H1 (cell line): Measurements from ENCODE around the gene AFF4. TPM values are rescaled to one million over a fixed set of nuclear protein-coding genes. Genes with fewer than 3 reads are reported as not detected.
"Not testable (repeated sequence)": the region's sequence is repeated elsewhere in the genome, so short reads cannot be mapped to it uniquely, and the experiment has no call there.

Source experiments
- CTCF ChIA-PET: fragments of 300-600 bp; sonication (Branson Sonifier 250); formaldehyde crosslinking; loops from one replicate; lab custom pipeline; 2021; ENCODE audit not compliant: partially characterized antibody; lab: Charles Lee
- POLR2A ChIA-PET: fragments of 300-600 bp; sonication (Branson Sonifier 250); formaldehyde crosslinking; loops from one replicate; lab custom pipeline; 2021; ENCODE audit warnings: inconsistent platforms; ENCODE audit not compliant: partially characterized antibody; lab: Charles Lee
- DNase-seq, 2 experiments: peaks; one replicate each; pipeline versions ENCODE4 v3.0.0 to v3.0.0-alpha.2; 2010 to 2022; ENCODE audit warnings: low spot score in 2 of 2, low read depth in 1 of 2, mixed read lengths in 1 of 2
- FAIRE-seq: peaks from 2 replicates; lab custom pipeline; 2011; peaks lifted over from hg19 to GRCh38; lab: Jason Lieb, UNC
- H2AFZ ChIP-seq: 2 replicates; pipeline ENCODE4 v1.8.1; 2012; ENCODE audit warnings: low read length, inconsistent platforms
- H2AK5ac ChIP-seq: 2 replicates; pipeline ENCODE4 v1.6.1; 2013; ENCODE audit warnings: low read depth, low read length
- H2BK120ac ChIP-seq: replicated peaks from 2 replicates; pipeline ENCODE3; 2013; ENCODE audit warnings: low read depth, low read length, inconsistent platforms
- H2BK12ac ChIP-seq: 2 replicates; pipeline ENCODE4 v1.6.1; 2013; ENCODE audit warnings: low read depth, low read length
- H2BK15ac ChIP-seq: 2 replicates; pipeline ENCODE4 v1.6.1; 2013; ENCODE audit warnings: low read length
- H2BK20ac ChIP-seq: 2 replicates; pipeline ENCODE4 v1.6.1; 2013; ENCODE audit warnings: low read length
- H2BK5ac ChIP-seq: 2 replicates; pipeline ENCODE4 v1.6.1; 2013; ENCODE audit warnings: low read depth, low read length
- H3K14ac ChIP-seq: 2 replicates; pipeline ENCODE4 v1.6.1; 2013; ENCODE audit warnings: inconsistent platforms; ENCODE audit not compliant: insufficient read length
- H3K18ac ChIP-seq: 2 replicates; pipeline ENCODE4 v1.6.1; 2013; ENCODE audit warnings: low read length; ENCODE audit errors: extremely low read depth
- H3K23ac ChIP-seq: 2 replicates; pipeline ENCODE4 v1.6.1; 2013; ENCODE audit warnings: inconsistent platforms; ENCODE audit not compliant: insufficient read length
- H3K23me2 ChIP-seq: 2 replicates; pipeline ENCODE4 v1.6.1; 2013; ENCODE audit warnings: low read depth, low read length
- H3K27ac ChIP-seq: 2 replicates; pipeline ENCODE4 v1.6.1; 2011; ENCODE audit warnings: low read depth, low read length, inconsistent platforms
- H3K27me3 ChIP-seq, 4 experiments: replicated peaks in 1 of 4; 1 replicate in 1 of 4; 2 replicates in 3 of 4; pipeline versions ENCODE4 v1.6.1 to v1.8.1; 2011 to 2013; ENCODE audit warnings: low read length in 3 of 4, mild to moderate bottlenecking in 3 of 4, inconsistent platforms in 2 of 4, mixed read lengths in 2 of 4, moderate library complexity in 1 of 4; ENCODE audit not compliant: control insufficient read depth in 3 of 4, insufficient read depth in 3 of 4; ENCODE audit errors: extremely low read depth in 1 of 4
- H3K36me3 ChIP-seq, 4 experiments: 2 replicates each; pipeline versions ENCODE4 v1.6.1 to v1.8.1; 2011 to 2013; ENCODE audit warnings: mild to moderate bottlenecking in 4 of 4, low read length in 3 of 4, moderate library complexity in 2 of 4, control low read depth in 1 of 4, inconsistent platforms in 1 of 4; ENCODE audit not compliant: insufficient read depth in 4 of 4, control insufficient read depth in 2 of 4
- H3K4ac ChIP-seq: replicated peaks from 2 replicates; pipeline ENCODE3; 2013; ENCODE audit warnings: low read length, low read depth, mixed read lengths, inconsistent platforms; ENCODE audit not compliant: insufficient read length
- H3K4me1 ChIP-seq, 4 experiments: replicated peaks in 1 of 4; 1 replicate in 1 of 4; 2 replicates in 3 of 4; pipeline versions ENCODE4 v1.6.1 to v1.8.1; 2011 to 2013; ENCODE audit warnings: low read length in 3 of 4, inconsistent platforms in 2 of 4, mixed read lengths in 1 of 4; ENCODE audit not compliant: insufficient read depth in 4 of 4, control insufficient read depth in 3 of 4
- H3K4me2 ChIP-seq, 2 experiments: 2 replicates each; pipeline versions ENCODE4 v1.6.1 to v1.8.1; 2011 to 2013; ENCODE audit warnings: low read depth in 2 of 2, low read length in 2 of 2, control low read depth in 1 of 2, inconsistent platforms in 1 of 2, mild to moderate bottlenecking in 1 of 2; ENCODE audit not compliant: insufficient read depth in 1 of 2
- H3K4me3 ChIP-seq, 4 experiments: fragments of 200-600, 300-600 bp in 1 of 4; sonication (generic), shearing (Covaris generic), sonication (Bioruptor Twin) in 1 of 4; 2 replicates each; pipeline versions ENCODE4 v1.5.1 to v1.8.1; 2011 to 2016; ENCODE audit warnings: low read length in 4 of 4, low read depth in 3 of 4, control low read depth in 2 of 4, inconsistent platforms in 2 of 4, mild to moderate bottlenecking in 2 of 4, mixed read lengths in 1 of 4, moderate library complexity in 1 of 4; ENCODE audit not compliant: insufficient read depth in 2 of 4; ENCODE audit errors: extremely low read depth in 1 of 4
- H3K56ac ChIP-seq: replicated peaks from 2 replicates; pipeline ENCODE3; 2013; ENCODE audit warnings: low read depth, mild to moderate bottlenecking, mixed read lengths, low read length, inconsistent platforms; ENCODE audit not compliant: insufficient read length
- H3K79me1 ChIP-seq: 2 replicates; pipeline ENCODE4 v1.6.1; 2013; ENCODE audit warnings: low read depth, low read length, control low read depth
- H3K79me2 ChIP-seq, 2 experiments: 2 replicates each; pipeline versions ENCODE4 v1.6.1 to v1.8.1; 2012 to 2013; ENCODE audit warnings: low read length in 2 of 2, mild to moderate bottlenecking in 2 of 2, inconsistent platforms in 1 of 2; ENCODE audit not compliant: insufficient read depth in 2 of 2, control insufficient read depth in 1 of 2
- H3K9ac ChIP-seq, 4 experiments: replicated peaks in 1 of 4; 1 replicate in 1 of 4; 2 replicates in 3 of 4; pipeline versions ENCODE4 v1.6.1 to v1.8.1; 2011 to 2013; ENCODE audit warnings: low read depth in 3 of 4, low read length in 3 of 4, control low read depth in 2 of 4, mild to moderate bottlenecking in 2 of 4, moderate library complexity in 2 of 4, inconsistent platforms in 1 of 4; ENCODE audit errors: extremely low read depth in 1 of 4
- H3K9me3 ChIP-seq, 2 experiments: 2 replicates each; pipeline versions ENCODE4 v1.6.1 to v1.8.1; 2012 to 2013; ENCODE audit warnings: mild to moderate bottlenecking in 2 of 2, moderate library complexity in 2 of 2, control low read depth in 1 of 2, inconsistent platforms in 1 of 2, low read depth in 1 of 2, low read length in 1 of 2, mixed read lengths in 1 of 2; ENCODE audit not compliant: insufficient read depth in 2 of 2
- H4K20me1 ChIP-seq, 2 experiments: replicated peaks in 1 of 2; 2 replicates each; pipeline versions ENCODE3 to v1.8.1; 2011 to 2013; ENCODE audit warnings: inconsistent platforms in 2 of 2, low read length in 2 of 2, mild to moderate bottlenecking in 1 of 2; ENCODE audit not compliant: insufficient read depth in 2 of 2, control insufficient read depth in 1 of 2
- H4K5ac ChIP-seq: 2 replicates; pipeline ENCODE4 v1.6.1; 2013; ENCODE audit warnings: low read length, low read depth, mixed read lengths, inconsistent platforms; ENCODE audit not compliant: insufficient read length
- H4K8ac ChIP-seq: 2 replicates; pipeline ENCODE4 v1.8.0; 2013; ENCODE audit warnings: mild to moderate bottlenecking, moderate library complexity, low read length, inconsistent platforms; ENCODE audit not compliant: insufficient read depth; ENCODE audit errors: extremely low read depth
- H4K91ac ChIP-seq: replicated peaks from 2 replicates; pipeline ENCODE3; 2013; ENCODE audit warnings: low read length, mixed read lengths, inconsistent platforms; ENCODE audit not compliant: insufficient read length
- WGBS, 2 experiments: shearing (Covaris generic) in 1 of 2; methylation state at CpG; one replicate each; pipeline versions ENCODE4 v1.1.6 to v1.1.7; 2013 to 2015; ENCODE audit warnings: low lambda C conversion rate in 2 of 2, mixed read lengths in 2 of 2, inconsistent platforms in 1 of 2, low coverage in 1 of 2, missing lambda C conversion rate in 1 of 2; ENCODE audit not compliant: insufficient replicate concordance in 2 of 2, insufficient coverage in 1 of 2, insufficient read length in 1 of 2; ENCODE audit errors: extremely low coverage in 1 of 2, missing lambda C conversion rate in 1 of 2; 5-methylcytosine and 5-hydroxymethylcytosine counted together
- polyA plus RNA-seq, 7 experiments: library from polyadenylated mRNA; depleted of rRNA in 3 of 7; stranded (reverse) in 5 of 7; unstranded in 2 of 7; fragments of >200 nt in 5 of 7; fragments of 200-250 nt in 2 of 7; gene quantifications; 1 replicate in 5 of 7; 2 replicates in 1 of 7; 4 replicates in 1 of 7; pipeline versions ENCODE4 v1.2.1 to v1.2.3, GENCODE V29; 2011 to 2013; ENCODE audit warnings: missing spikeins in 2 of 7, mixed read lengths in 2 of 7
- total RNA-seq: library from RNA; stranded (reverse); fragmentation: NEBNext Ultra II Directional; extraction: Animal tissue kit (Norgen Biotek cat#: 25700); gene quantifications from 2 replicates; pipeline ENCODE4 v1.2.1, GENCODE V29; 2021

The AFF4 gene
- total and polyA plus RNA-seq, 2 of the 8 experiments (the other 6 are each of a cell fraction or from before 2014, with no cell fraction given), result 12.0 to 61.4 TPM

DNA sequence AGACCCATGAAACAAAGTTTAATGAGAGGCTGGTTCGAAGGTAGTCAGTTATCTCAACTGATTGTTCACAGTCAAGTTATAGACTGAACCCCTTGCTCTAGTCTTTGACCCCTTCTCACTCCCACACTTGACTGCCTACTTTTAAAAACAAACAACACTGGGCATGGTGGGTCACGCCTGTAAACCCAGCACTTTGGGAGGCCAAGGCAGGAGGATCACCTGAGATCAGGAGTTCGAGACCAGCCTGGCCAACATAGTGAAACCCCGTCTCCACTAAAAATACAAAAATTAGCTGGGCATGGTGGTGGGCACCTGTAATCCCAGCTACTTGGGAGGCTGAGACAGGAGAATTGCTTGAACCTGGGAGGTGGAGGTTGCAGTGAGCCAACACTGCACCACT is 18.1 kb downstream of the AFF4 start:
- H3K23me2 ChIP-seq, H3K27ac ChIP-seq, H3K4ac ChIP-seq, H2BK120ac ChIP-seq, FAIRE-seq, H3K9ac ChIP-seq, H3K23ac ChIP-seq, H3K14ac ChIP-seq, H3K56ac ChIP-seq, H4K8ac ChIP-seq, POLR2A ChIA-PET, H2BK5ac ChIP-seq, H3K4me1 ChIP-seq, DNase-seq, H3K4me2 ChIP-seq, H3K27me3 ChIP-seq, H2BK20ac ChIP-seq, CTCF ChIA-PET, H3K4me3 ChIP-seq, H3K9me3 ChIP-seq, H2AK5ac ChIP-seq, H2AFZ ChIP-seq, H3K18ac ChIP-seq, H4K5ac ChIP-seq, H3K36me3 ChIP-seq, H2BK15ac ChIP-seq, H2BK12ac ChIP-seq, H4K91ac ChIP-seq: not testable (repeated sequence)
- Histone ChIP-seq H4K20me1 (peaks cover 6 to 20% of the 10 kb centered on the region in 2 experiments), H3K79me1 (peaks cover 15% of the 10 kb centered on the region), H3K79me2 (peaks cover 26 to 94% of the 10 kb centered on the region in 2 experiments)
- 95% methylated on average over 4 of the region's 4 CpGs; no CpG with 5 or more reads in 1 of the 2 experiments for WGBS, 2 experiments
